ENCODE results near the gene PDE8A. TPM values are rescaled to one million over a fixed set of nuclear protein-coding genes. Genes with fewer than 3 reads are reported as not detected.
"Not testable (repeated sequence)": the region's sequence is repeated elsewhere in the genome, so short reads cannot be mapped to it uniquely, and the experiment has no call there.

Gene PDE8A
- total RNA-seq, 1 donor from 2014 or later: 43.4 TPM

DNA sequence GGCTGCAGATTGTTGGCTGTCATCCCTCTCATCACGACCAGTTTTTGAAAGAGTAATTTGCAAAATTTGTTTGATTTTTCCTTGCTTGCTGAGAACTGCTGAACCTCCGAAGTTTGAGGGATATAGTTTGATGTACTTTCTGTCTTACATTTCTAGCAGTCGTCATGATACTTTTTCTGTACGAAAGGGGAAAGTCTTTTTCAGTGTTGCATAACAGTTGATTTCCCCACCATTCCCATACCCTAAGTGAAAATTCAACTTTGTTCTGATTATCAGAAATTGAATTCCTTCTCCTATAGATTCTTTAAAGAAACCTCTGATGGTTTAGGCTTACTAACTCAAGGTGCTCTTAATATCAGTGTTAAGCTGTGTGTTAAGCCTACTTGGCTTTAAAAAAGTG is 1.6 kb downstream of the PDE8A start:
- Mint-ChIP-seq H3K36me3 (ENCODE audit: low read depth, unreplicated experiment) (peaks cover 11% of the 10 kb centered on the region), H3K27me3 (ENCODE audit: unreplicated experiment) (peaks cover 2% of the 10 kb centered on the region)

DNA sequence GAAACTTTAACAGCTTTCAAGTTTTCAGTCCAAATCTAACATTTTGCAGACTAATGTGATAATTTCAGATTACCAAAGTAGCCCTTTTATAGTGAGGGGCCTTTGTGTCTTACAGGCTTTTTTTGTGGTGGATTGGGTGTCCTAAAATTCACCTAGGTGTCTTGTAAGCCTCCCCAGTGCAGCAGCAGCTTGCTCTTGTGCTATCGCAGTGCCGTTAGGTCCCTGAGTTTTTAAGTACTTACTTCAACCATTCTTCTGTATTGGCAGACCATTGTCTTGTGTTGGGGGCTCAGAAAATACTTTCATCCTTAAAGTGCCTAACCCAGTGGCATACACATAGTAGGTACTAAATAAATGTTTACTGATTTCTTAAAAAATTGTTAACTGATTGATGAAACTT is 2.1 kb downstream of the PDE8A start:
- H3K9me3 Mint-ChIP-seq (ENCODE audit: unreplicated experiment): no peaks in the 10 kb centered on the region
- peak overlapping the region; percentile 94 for H3K4me3 Mint-ChIP-seq (ENCODE audit: unreplicated experiment)
- no peak for DNase-seq (ENCODE audit: low spot score)
- H3K36me3 Mint-ChIP-seq (ENCODE audit: low read depth, unreplicated experiment): peaks cover 11% of the 10 kb centered on the region
- peaks cover 40% of the 10 kb centered on the region for H3K4me1 Mint-ChIP-seq (ENCODE audit: unreplicated experiment)
- H3K27ac Mint-ChIP-seq (ENCODE audit: unreplicated experiment): no peak overlapping the region
- TF ChIP-seq, protein P1, sequence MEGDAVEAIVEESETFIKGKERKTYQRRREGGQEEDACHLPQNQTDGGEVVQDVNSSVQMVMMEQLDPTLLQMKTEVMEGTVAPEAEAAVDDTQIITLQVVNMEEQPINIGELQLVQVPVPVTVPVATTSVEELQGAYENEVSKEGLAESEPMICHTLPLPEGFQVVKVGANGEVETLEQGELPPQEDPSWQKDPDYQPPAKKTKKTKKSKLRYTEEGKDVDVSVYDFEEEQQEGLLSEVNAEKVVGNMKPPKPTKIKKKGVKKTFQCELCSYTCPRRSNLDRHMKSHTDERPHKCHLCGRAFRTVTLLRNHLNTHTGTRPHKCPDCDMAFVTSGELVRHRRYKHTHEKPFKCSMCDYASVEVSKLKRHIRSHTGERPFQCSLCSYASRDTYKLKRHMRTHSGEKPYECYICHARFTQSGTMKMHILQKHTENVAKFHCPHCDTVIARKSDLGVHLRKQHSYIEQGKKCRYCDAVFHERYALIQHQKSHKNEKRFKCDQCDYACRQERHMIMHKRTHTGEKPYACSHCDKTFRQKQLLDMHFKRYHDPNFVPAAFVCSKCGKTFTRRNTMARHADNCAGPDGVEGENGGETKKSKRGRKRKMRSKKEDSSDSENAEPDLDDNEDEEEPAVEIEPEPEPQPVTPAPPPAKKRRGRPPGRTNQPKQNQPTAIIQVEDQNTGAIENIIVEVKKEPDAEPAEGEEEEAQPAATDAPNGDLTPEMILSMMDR (IDR thresholded peaks at IDR 0.05; ENCODE audit: unreplicated experiment): no peak
- no peaks in the 10 kb centered on the region for H3K27me3 Mint-ChIP-seq (ENCODE audit: unreplicated experiment)

More for the DNA sequence above, 1.6 kb downstream of the PDE8A start:
- Mint-ChIP-seq H3K4me3 (ENCODE audit: unreplicated experiment) (peak overlapping the region; percentile 94), H3K9me3 (ENCODE audit: unreplicated experiment) (no peaks in the 10 kb centered on the region), H3K27ac (ENCODE audit: unreplicated experiment) (no peak overlapping the region), H3K4me1 (ENCODE audit: unreplicated experiment) (peaks cover 41% of the 10 kb centered on the region)
- DNase-seq (ENCODE audit: low spot score): no peak
- TF ChIP-seq, protein P1 (IDR thresholded peaks at IDR 0.05; ENCODE audit: unreplicated experiment): no peak

DNA sequence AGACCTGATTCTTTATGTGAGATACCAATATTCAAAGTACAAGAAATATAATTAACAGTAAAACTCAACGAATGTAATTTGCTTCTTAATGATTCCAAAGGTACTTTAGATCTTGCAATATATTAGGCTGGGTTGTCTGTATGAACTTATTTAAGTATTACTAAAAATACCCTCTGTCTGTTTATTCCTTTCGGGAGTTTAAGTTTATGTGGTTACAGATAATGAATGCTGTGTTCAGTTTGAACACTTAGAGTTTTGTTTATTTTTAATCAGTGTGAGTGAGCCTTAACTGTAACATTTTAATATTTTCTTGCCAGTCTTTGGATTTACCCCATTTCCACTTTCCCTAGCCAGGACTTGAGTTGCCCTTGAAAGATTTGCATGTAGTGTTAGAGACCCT is 3.5 kb downstream of the PDE8A start:
- Mint-ChIP-seq H3K27me3 (ENCODE audit: unreplicated experiment) (no peaks in the 10 kb centered on the region), H3K4me1 (ENCODE audit: unreplicated experiment) (peaks cover 29% of the 10 kb centered on the region), H3K36me3 (ENCODE audit: low read depth, unreplicated experiment) (peaks cover 8% of the 10 kb centered on the region), H3K4me3 (ENCODE audit: unreplicated experiment) (no peak overlapping the region), H3K9me3 (ENCODE audit: unreplicated experiment) (no peaks in the 10 kb centered on the region), H3K27ac (ENCODE audit: unreplicated experiment) (no peak overlapping the region)
- TF ChIP-seq, protein P1 (IDR thresholded peaks at IDR 0.05; ENCODE audit: unreplicated experiment): no peak
- no peak for DNase-seq (ENCODE audit: low spot score)

DNA sequence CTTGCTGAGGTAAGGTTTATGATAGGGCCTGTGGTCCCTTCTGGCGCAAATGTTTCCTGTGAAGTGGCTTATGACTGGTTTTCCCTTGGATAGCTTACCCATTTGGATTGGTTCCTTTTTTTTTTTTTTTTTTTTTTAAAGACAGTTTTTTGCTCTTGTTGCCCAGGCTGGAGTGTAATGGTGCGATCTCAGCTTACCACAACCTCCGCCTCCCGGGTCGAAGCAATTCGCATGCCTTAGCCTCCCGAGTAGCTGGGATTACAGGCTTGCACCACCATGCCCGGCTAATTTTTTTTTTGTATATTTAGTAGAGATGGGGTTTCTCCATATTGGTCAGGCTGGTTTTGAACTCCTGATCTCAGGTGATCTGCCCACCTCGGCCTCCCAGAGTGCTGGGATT is 5.7 kb downstream of the PDE8A start:
- H3K36me3 Mint-ChIP-seq (ENCODE audit: low read depth, unreplicated experiment); H3K9me3 Mint-ChIP-seq (ENCODE audit: unreplicated experiment); H3K27me3 Mint-ChIP-seq (ENCODE audit: unreplicated experiment): not testable (repeated sequence)

DNA sequence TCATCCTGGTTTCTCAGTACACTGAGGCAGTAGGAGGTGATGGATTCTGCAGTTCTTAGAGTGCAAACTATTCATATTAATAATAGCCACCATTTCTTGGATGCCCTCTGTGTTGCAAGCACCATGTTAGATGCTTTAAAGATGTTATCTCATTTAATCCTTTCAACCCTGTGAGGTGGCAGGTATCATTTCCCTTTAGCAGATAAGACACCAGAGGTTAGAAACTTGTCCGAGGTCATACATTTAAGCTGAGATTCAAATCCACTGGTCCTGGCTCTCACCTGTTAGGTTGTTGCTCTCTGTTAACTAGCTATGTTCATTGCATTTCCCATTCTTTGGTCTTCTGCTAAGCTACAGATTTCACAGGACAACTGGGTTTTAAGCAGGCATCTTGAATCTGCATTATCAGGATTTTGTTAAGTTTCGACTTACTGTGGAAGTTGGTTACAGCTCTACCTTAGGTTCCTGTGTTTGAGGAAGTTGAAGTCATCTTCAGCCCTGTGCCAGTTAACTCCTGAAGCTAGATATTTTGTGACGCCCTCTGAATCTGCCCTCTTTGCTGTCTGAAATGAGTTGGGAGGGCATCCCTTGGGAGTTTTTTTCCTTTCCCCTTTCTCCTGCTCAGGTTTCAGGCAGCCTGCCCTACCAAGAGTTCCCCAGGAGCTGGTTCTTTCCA is 6.4 kb downstream of the PDE8A start:
- H3K9me3 Mint-ChIP-seq (ENCODE audit: unreplicated experiment): no peaks in the 10 kb centered on the region
- H3K4me3 Mint-ChIP-seq (ENCODE audit: unreplicated experiment): no peak overlapping the region
- no peaks in the 10 kb centered on the region for H3K27me3 Mint-ChIP-seq (ENCODE audit: unreplicated experiment)
- peaks cover 3% of the 10 kb centered on the region for H3K36me3 Mint-ChIP-seq (ENCODE audit: low read depth, unreplicated experiment)
- H3K4me1 Mint-ChIP-seq (ENCODE audit: unreplicated experiment): peaks cover 21% of the 10 kb centered on the region
- H3K27ac Mint-ChIP-seq (ENCODE audit: unreplicated experiment): no peak overlapping the region
- TF ChIP-seq, protein P1 (IDR thresholded peaks at IDR 0.05; ENCODE audit: unreplicated experiment): no peak
- DNase-seq (ENCODE audit: low spot score): no peak

More for the DNA sequence above, 5.7 kb downstream of the PDE8A start:
- peaks cover 29% of the 10 kb centered on the region for H3K4me1 Mint-ChIP-seq (ENCODE audit: unreplicated experiment)
- H3K27ac Mint-ChIP-seq (ENCODE audit: unreplicated experiment); DNase-seq (ENCODE audit: low spot score); H3K4me3 Mint-ChIP-seq (ENCODE audit: unreplicated experiment): not testable (repeated sequence)

Data from endothelial cell (in vitro differentiated cells).